ENCODE measurements around the gene LDLRAD4.
"Not testable (repeated sequence)": the region's sequence is repeated elsewhere in the genome, so short reads cannot be mapped to it uniquely, and the experiment has no call there.

The LDLRAD4 gene

DNA sequence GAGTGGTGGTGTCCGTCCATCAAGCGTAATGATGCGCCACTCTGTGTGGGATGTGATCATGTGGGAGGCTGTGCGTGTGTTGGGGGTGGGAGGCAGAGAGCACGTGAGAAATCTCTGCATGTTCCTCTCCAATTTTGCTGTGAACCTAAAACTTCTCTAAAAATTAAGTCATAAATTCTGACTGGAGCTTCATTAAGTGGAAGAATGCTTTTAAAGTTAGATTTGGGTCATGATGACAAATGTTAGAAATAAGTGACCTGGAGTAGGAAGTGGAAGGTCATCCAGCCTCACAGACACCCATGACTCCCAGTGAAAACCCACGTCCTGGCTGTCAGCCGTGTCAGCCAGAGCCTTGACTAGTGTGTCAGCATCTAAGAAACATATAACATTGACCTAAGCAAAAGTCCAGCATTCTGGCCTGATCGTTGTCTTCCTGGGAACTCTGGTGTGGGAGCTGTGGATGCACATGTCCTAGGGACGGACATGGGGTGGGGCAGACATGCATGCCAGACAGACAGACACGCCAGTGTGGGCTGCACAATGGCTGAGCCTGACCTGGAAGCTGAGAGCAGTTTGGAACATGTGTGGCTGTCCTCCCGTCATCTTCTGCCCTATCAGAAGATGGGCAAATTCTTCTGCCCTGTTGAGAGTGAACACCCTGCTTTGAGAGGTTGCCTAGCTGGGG is 262.2 kb downstream of the LDLRAD4 start:
- DNase-seq = no peak

DNA sequence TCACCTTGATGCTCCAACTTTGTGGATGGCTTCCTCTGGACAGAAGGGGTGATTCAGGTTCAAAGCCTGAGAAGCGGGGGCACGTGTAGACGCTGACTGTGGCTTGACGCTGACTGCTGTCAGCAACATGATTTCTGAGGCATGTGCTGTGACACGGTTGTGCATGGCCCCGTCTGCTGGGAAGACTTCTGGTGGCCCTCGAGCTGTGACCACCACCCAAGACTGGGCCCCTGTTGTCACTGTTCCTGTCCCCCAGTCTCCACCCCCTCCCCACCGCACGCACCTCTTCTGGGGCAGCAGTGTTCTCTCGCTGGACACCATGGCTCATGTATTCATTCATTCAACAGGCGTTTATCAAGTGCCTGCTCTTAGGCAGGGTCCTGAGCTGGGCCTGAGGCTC is 262.8 kb downstream of the LDLRAD4 start:
- no peak for DNase-seq

GRCh38 chr18:13481820-13482617 is 263.5 kb downstream of the LDLRAD4 start:
- no peak for DNase-seq

GRCh38 chr18:13482618-13482945 is 264.0 kb downstream of the LDLRAD4 start:
- DNase-seq = no peak

DNA sequence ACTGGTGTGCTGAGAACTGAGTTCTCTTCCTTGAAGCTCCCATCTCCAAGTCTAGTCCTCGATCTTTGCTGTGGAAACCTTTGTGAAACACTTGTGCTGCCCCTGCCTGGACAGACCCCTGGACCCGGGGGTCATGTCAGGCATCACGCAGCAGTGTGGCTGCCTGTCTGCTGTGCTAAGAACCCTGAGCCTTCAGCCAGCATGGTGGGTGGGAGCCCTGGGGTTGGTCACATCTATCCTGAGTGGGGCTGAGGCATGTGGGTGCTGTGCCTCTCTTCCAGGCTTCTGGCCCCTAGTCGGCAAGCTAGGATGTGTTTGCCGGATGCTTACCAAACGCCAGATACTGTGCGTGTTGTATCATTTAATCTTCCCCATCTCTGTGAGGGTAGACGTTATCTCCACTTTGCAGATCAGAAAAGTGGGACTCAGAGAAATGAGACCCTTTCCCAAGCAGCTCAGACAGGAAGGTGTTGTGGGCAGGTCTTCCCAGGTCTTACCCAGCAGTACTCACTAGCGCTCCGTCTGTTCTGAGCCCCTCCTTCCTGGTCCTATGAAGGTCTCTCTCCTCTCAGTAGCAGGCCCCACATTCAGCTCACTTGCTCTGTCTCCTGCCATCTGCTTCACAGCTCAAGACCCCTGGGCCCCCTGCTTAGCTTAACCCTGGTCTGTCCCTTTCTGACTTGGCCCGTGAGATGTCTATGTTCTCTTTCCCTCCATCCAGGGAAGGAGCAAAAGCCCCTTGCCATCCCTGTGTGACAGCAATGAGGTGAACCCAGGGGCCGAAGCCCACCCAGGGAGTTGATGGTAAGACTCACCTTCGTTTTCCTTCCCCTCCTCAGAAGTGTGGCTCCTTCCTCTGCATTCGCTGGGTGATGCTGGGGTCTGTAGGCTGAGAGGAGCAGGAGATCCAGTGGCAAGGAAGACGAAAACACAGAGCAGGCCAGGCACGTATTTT is 265.0 kb downstream of the LDLRAD4 start:
- no peak for DNase-seq

- DNase-seq = no peak
Measured at GRCh38 chr18:13485182-13485581, 266.6 kb downstream of the LDLRAD4 start.

GRCh38 chr18:13485604-13486003 is 267.0 kb downstream of the LDLRAD4 start:
- no peak for DNase-seq

DNA sequence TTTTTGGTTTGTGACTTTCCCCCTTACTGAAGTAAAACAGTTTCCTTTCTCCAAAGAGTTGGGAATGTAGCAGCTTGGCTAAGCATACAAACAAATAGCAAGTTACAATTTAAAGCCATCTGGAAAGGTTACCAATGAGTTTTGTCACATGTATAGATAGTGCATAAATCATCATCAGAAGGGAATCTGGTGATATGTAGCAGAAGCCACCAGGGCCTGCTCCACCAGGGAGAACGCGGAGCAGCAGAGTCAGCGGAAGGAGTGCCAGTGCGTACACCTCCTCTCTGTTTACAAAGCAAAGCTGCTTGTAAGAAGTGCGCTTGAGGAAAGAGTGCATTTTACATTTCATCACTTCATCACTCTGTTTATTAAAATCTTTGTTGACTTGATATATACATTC is 267.7 kb downstream of the LDLRAD4 start:
- no peak for DNase-seq

DNA sequence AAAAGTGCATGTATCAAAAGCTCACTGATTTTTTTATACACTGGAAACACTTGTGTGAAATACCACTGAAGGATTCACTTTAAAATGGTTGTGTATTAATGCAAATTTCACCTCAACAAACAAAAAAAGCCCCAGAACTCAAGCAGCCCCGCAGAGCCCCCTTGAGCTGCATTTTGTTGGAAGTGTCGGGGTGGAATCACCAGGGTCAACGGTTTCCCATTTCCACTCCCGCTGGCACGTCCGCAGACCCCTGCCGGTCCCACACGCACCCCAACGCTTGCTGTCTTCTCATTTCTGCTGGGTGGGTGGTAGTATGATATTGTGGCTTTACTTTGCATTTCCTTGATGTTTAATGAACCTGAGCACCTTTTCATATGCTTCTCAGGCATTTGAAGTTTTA is 268.1 kb downstream of the LDLRAD4 start:
- DNase-seq = no peak

DNA sequence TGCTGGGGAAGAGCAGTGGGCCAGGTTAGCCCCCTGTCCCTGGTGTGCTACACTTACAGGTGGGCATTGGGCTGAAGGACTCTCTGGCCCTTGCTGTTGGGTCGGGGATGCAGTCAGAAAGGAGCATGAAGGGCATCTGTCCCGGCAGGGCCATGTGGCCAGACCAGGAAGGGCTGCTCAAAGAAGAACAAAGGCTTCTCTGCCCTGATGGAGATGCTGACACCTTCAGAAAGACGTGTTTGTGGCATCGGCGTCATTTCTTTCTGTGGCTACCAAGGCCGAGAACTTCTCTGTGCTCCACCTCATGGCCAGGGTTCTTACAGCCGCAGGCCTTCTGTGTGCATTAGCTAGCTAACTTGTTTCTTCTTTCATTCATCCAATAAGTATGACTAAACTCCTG is 268.7 kb downstream of the LDLRAD4 start:
- no peak for DNase-seq

- no peak for DNase-seq
Measured at GRCh38 chr18:13488281-13488929, 269.8 kb downstream of the LDLRAD4 start.

- not testable (repeated sequence) for DNase-seq
Measured at GRCh38 chr18:13489303-13489702, 270.7 kb downstream of the LDLRAD4 start.

DNA sequence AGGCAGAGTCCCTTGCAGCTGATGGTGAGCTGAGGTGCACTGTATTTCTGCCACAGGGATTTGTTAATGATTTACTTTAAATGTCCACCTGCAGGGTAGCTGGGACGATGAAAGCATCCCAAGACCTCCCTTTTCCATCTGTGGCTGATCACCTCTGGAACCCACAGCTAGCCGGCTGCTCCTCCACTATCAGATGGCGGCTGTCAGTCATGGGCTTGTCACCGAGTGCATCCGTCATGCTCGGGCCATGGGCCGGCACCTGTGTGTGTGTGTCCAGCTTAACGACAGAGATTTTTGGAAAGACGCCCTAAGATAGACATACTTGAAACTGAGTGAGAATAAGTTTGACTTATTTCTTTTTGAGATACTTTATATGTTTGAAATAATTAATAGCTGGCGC is 272.6 kb downstream of the LDLRAD4 start:
- no peak for DNase-seq

DNA sequence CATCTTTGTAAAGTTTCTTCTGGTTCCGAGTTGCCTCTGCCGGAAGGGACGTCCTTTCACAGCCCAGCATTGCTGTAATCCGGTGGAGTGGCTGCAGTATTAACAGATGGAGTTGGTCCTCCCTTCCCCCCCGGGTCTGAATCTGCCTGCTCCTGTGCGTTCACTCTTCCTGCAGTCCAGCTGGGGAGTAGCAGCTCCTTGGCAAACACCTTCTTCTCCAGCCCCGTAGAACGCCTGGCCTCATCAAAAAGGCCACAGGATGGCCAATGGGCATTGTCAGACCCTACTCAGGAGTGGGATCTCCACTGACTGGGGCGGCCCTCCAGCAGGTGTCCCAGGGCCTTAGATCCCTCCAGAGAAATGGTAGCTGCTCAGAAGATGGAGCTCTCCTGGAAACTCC is 273.8 kb downstream of the LDLRAD4 start:
- no peak for DNase-seq

DNA sequence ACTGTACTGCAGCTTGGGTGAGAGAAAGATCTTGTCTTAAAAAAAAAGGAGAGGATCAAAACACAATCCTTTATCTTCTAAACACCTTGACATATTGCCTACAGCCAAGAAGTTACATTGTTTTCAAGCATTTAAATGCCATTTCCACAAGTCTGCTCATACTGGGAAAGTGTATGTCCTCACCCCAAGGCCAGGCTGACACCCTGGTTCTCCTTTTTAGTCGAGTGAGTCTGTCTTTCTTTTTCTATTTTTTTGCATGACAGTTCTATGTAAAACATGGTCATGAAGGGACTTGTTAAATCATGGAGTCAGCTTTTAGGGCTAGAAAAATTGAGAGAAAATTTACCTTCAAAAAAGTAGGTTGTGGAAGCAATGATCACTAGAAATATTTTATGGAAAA is 274.5 kb downstream of the LDLRAD4 start:
- DNase-seq = no peak

DNA sequence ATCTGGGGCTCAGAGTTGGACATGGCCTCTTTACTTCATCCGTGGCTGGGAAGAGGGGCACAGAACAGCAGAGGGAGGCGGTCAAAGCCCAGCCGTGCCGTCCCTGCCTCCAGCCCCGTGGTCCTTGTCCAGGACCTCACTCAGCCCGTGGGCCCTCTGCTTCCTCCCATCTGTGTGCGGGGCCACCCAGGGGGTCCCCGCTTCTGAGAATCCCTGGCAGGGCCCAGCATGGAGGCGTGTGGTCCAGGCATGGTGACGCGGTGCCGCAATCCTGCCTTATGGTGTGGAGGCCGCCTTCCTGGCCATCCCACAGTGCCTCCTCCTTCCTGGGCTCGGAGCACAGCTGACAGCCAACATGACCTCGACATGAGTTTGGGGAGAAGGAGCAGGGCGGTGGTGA is 275.2 kb downstream of the LDLRAD4 start:
- DNase-seq = no peak

DNA sequence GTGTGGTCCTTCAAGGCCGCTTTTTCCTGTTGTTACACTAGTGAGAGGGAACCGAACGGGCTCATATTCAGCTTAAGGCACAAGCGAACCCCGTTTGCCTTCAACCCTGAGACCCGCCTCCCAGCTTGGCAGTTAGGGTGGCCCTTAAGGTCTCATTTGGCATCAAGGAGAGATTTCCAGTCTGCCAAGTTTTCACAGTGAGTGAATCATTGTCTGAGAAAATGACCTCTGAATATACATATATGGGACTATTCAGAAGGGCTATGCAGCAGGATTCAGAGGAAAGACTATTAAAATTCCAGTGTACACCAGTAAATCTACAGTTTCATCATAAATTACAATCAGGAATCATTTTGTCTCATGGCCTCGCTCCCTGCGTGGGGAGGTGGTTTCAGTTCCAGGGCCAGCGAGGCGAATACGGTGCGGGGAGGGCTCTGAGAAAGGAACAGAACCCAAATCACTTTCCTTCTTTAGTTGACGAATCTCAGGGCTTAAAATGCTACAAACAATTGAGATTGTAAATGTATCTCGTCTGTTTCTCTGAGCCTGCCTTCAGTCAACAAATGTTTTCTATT is 276.4 kb downstream of the LDLRAD4 start:
- no peak for DNase-seq

DNA sequence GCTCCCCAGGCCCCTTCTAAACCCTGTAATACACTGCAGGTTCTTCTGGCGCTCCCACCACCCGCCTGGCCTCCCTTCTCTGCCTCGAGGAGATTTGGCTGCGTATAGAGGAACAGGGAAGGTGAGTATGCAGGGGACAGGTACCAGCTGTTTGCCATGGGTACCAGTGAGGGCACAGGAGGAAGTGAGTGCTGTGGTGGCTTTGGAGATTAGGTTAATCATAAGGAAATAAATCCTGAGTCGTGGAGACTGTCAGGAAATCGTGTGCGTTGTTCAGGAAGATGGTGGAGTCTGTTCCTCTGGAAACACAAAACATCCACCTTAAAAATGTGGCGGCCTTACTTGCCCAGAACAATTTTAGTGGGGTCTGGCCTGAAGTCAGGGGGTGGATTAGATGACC is 277.4 kb downstream of the LDLRAD4 start:
- no peak for DNase-seq

DNA sequence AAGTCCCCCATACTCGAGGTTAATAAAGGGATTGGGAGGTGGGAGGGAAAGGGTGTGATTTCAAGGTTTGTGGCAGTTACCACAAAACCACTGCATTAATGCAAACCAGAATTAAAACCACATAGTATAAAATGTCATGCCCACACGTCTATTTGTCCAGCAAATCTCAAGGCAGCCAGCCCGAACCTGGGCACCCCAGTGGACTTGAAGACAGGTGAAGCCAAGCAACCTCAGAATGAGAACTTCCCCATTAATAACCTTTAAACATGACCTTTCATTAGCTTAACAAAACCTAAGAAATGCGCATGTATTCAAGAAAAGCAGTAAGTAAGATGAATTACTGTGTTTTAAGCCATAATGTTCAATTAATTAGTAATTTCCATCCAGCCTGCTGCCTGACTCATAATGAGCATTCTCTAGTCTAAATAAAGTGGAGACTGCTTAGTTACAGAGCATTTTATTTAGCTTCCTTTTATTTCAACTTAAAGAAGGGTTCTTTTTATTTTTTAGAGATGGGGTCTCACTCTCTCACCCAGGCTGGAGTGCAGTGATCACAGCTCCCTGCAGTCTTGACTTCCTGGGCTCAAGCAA is 278.2 kb downstream of the LDLRAD4 start:
- no peak for DNase-seq

GRCh38 chr18:13499803-13500202 is 281.2 kb downstream of the LDLRAD4 start:
- no peak for DNase-seq

GRCh38 chr18:13500227-13500865 is 281.8 kb downstream of the LDLRAD4 start:
- DNase-seq = no peak

Data from activated CD4-positive, alpha-beta T cell treated with anti-CD3 and anti-CD28 coated beads, Interleukin-2, amount 50 U/mL, for 1 hour (primary cell).